Anterior cingulate cortex (tissue), 58 donors: Measurements from ENCODE around the gene RABGAP1L.

ENCODE experiments used
- DNase-seq, 58 donors: peaks; one replicate each; lab custom pipeline; 2025; lab: John Stamatoyannopoulos, UW

RABGAP1L gene

DNA sequence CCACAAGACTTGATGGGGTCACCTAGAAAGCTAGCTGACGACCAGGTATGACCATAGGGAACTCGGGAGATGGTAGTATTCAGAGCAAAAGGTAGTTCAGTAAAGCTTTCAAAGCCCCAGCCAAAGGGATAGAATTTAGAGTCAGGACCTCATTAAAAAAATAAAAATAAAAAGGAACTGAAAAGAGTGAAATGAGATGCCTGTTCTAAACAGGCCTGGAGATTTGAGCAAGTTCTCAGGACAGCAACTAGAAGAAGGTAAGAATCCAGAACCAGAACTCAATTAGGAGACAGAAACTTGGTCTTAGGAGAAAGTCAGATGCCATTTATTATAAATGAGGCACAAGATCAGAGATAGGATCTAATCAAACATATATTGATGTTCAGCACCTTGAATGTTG is 575.0 kb downstream of the RABGAP1L start:
- DNase-seq: no peak

DNA sequence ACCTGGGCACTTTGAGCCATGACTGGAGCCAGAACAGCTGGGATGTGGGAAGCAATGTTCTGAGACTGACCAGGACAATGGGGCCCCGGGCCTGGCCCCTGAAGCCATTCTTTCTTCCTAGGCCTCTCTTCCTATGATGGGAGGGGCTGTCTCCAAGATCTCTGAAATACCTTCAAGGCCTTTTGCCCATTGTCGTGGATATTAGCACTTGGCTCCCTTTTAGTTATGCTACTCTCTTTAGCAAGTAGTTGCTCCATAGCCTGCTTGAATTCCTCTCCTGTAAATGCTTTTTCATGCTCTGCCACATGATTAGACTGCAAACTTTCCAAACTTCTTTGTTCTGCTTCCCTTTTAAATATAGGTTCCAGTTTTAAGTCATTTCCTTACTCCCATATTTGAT is 577.5 kb downstream of the RABGAP1L start:
- DNase-seq: no peak

DNA sequence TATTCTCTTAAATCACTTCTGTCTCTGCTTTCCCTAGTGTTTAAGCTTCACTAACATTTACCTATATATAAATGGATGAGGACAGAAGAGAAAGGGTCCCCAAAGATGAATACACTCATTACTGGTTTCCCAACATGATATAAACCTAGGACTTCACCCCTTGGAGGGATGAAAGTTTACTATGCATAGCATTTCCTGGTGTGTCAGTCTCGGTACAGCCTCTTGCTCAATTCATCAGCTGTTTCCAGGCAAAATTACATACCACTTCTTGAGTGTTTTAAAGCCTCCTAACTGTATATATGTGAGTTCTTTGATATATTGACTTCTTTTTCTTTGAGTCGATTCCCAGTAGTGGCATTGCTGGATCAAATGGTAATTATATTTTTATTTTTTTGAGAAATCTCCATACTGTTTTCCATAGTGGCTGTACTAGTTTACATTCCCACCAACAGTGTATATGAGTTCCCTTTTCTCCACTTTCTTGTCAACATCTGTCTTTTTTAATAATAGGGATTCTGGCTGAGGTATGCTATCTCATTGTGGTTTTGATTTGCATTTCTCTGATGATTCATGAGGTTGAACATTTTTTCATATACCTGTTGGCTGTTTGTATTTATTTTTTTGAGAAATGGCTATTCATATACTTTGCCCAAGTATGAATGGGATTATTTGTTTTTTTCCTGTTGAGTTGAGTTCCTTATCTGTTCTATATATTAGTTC is 581.1 kb downstream of the RABGAP1L start:
- no peak for DNase-seq

DNA sequence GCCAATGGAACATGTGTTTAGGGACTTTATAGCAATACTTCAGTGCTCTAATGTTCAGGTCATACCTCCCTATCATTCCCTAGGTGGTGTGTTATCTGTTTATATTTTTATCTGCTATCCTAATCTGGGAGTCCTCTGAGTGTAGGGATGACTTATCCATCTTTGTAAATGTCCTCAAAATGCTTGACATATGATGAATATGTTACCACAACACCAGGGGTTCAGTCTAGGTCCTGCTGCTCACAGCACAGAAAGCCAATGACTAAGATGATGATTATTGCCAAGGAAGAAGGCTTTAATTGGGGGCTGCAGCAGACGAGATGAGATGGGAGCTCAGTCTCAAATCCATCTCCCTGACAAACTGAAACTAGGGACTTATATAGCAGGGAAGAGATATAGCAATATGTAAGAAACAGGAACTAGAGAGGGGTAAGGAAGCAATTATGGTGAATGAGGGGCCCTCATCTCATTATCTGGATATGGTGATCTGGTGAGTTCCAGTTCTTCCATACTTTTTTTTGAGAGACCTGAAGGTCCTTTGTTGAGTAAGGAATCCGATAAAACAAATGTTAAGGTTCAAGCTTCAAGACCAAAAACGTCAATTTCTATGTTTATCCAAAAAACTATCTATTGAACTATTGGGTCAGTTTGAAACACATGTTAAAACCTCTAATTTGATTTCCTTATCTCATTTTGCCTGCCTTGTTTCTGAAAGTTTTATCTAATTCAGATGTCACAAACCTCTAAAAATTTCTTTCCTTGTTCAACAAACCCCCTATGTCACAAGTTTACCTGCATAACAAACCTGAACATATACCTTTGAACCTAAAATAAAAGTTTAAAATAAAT is 583.7 kb downstream of the RABGAP1L start:
- no peak for DNase-seq

DNA sequence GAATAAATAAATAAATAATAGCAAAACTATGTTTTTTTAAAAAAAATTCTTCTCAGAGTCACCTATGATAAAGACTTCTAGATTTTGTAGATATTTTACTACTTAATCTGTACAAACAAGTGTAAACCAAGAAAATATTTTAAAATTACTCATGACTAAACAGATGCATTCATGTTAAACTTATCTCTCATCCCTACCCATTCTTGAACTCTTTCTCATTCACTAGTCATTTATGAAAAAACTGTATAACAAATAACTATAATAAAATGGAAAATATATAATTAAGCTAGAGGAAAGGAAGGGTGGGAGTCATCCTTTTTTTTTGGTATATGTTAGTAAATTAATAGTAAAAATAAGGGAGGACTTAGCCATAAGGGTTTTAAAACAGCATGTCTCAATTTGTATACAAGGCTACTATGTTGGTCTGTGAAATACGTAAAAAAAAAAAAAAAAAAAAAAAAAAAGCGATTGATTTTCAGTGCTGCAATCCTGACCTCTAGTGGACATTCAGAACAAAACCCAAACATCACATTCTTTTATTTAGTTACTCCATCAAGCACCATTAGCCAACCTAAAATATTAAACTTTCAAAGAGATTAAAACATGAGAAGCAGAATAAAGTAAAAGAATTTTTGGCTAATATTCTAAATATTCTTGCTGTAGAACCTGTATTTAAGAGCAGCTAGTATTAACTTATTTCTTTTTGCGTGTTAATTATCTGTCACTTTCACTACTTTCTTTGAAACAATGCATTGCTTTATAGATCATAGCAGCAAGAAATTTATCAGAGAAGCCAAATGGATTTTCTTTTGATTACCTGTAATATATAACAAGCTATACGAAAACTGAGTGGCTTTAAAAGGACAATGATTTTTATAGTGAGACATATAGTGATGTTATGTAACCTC is 584.6 kb downstream of the RABGAP1L start:
- no peak for DNase-seq

DNA sequence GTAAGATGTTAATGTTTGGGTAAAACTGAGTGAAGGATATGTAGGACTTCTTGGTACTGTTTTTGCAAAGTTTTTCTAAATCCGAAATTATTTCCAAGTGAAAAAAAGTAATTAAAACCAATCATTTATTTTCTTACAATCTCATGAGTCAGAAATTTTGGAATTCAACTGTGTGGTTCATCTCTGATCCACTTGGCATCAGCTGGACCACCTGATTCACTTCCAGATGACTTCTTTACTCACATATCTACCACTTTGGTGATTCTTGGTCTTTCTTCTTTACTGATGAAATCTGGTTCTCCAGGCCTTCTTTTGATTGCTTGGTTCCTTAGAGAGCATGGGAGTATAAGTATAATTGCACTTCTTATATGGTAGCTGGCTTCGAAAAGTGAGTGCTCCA is 585.6 kb downstream of the RABGAP1L start:
- no peak for DNase-seq

DNA sequence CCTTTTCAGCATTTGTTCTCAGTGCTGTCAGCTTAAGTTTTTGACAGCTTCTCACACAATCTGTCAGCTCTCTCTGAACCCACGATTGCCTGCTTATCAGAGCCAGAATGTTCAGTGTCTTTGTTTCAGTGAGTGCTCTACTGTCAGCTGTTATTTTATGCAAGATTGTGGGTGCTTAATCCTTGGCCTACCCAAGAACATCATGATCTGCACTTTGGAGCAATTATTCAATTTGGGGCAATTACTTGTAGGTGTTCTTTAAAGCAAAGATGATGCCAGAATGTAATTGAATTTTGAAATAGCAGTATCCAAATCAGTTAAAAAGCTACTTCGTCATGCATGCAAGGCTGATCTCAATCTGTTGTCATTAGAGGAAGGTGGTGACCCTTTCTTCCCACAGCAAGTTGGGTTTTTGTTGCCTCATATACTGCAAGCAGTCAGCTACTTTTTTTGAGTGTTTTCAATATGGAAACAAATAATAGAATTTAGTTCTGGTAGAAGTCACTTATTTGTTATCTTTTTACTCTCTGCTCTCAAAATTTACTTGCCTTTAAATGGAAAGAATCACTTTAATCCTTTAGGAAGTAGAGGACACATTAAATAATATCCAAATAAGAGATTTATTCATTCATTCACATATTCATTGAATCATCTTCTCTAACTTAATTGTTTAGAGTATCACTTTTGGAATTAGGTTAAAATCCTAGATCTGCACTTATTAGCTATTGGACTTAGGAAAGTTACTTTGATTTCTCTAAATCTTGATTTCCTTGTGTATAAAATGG is 586.9 kb downstream of the RABGAP1L start:
- DNase-seq: peak in 1 of 58 donors; percentile 3

DNA sequence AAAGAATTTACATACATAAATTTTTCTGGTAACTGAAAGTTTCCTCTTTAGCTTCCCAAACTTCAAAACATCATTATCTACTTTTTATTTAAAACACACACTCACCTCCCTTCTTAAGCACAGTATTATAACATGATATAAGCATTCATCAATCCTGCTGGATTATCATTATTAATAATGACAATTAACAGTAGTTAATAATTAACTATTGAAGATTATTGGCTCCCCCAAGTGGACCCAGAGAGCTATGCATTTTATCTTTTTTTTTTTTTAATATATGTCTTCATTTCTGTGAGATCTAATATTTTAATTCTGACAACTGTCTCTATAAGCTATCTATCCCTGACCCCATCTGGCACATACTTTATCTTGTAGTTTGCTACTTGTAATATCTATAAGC is 588.3 kb downstream of the RABGAP1L start:
- no peak for DNase-seq

DNA sequence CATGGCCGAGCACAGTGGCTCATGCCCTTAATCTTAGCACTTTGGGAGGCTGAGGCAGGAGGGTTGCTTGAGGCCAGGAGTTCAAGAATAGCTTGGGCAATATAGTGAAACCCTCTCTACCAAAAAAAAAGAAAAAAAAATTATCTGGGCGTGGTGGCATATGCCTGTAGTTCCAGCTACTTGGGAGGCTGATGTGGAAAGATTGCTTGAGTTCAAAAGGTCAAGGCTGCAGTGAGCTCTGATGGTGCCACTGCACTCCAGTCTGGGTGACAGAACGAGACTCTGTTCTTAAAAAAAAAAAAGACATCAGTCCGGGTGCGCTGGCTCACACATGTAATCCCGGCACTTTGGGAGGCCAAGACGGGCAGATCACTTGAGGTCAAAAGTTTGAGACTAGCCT is 589.3 kb downstream of the RABGAP1L start:
- no peak for DNase-seq

DNA sequence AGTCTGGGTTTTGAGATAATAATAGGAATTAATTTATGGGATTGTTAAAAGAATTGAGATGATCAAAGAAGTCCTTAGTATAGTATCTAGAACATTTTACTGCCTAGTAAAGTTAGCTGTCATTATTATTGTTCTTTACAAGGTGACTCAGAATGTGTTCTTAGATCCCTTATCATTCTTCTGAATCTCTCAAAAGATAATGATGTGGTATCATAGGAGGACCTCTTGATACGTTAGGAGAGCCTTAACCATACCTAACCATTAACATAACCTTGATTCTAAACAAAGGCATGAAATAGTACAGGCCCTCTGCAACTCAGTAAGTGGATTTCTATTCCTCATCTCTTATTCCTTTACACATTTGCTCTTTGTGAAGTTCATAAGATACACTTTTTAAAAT is 593.8 kb downstream of the RABGAP1L start:
- DNase-seq: no peak

DNA sequence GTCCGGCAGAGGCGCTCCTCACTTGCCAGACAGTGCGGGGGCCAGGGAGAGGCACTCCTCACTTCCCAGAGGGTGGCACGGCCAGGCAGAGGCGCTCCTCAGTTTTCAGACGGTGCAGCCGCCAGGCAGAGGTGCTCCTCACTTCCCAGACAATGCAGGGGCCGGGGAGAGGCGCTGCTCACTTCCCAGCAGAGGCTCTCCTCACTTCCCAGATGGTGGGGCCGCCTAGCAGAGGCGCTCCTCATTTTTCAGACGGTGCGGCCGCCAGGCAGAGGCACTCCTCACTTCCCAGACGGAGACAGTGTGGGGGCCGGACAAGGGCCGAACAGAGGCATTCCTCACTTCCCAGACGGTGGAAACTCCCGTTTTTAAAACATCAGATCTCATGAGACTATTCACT is 602.0 kb downstream of the RABGAP1L start:
- no peak for DNase-seq

DNA sequence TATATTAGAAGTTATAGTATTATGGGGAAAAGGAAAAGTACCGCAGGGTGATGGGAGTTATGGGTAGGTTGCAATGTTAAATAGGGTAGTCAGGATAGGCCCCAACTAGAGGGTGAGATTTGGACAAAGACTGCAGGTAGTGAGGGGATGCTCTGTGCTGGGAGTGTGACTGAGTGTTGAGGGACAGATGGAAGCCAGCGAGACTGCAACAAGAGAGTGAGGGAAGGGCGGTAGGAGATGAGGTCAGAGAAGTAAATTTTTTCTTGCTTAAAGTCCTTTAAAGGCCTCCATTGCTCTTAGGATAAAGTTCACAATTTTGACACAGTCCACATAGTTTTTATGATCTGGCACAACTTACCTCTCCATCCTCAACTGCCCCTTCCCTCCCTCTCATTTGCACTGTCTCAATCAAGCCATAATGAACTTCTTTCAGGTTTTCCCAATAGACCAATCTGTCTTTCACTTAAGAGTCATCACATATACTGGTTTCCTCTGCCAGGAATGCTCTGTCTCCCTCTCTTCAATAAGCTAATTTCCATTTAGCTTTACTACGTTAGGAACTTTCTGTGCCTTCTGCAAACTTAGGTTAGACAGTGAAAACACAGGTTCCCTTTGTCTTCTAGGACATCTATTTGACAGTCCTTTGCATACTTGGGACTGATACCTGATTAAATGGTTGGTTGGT is 602.7 kb downstream of the RABGAP1L start:
- DNase-seq: no peak

DNA sequence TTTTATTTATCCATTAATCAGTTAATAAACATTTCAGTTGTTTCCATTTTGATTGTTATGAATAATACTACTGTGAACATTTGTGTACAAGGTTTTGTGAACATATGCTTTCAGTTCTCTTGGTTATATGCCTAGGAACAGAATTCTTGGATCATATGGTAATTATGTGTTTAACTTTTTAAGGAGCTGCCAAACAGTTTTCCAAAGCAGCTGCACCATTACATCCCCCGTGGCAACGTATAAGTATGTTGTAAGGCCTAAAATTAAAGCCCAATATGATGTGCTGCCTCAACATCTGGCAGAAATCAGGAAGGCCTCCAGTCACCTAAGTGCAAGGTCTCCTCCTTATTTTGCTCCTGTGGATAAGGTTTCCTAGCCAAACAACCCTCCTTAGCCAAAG is 604.9 kb downstream of the RABGAP1L start:
- DNase-seq: peak in 1 of 58 donors; percentile 1

DNA sequence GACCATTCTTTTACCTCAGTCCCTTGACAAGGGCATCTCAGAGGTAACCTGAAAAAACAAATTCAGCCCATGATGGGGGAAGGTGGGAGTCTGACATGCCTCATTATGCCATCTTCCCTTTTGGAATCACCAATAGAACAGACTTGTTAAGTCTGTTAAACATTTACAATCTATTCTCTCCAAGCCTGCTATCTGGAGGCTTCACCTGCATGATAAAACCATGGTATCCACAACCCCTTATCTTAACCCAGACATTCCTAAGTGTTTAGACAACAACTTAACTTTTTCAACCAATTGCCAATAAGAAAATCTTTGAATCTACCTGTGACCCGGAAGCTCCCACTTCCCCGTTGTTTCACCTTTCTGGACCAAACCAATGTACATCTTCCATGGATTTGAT is 607.4 kb downstream of the RABGAP1L start:
- DNase-seq: no peak

DNA sequence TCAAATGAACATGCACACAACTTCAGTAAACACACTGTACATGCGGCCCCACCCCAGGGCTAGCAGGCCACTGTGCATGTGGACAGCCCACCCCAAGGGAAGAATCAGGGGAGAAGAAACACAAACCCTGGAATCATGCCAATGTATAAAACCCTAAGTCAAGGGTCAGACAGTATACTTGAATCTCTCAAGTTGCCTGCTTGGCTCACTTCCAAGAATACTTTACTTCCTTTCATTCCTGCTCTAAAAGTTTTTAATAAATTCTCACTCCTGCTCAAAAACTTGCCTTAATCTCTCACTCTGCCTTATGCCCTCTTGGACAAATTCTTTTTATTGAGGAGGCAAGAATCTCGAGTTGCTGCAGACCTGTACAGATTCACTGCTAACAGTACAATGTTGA is 609.2 kb downstream of the RABGAP1L start:
- DNase-seq: no peak

DNA sequence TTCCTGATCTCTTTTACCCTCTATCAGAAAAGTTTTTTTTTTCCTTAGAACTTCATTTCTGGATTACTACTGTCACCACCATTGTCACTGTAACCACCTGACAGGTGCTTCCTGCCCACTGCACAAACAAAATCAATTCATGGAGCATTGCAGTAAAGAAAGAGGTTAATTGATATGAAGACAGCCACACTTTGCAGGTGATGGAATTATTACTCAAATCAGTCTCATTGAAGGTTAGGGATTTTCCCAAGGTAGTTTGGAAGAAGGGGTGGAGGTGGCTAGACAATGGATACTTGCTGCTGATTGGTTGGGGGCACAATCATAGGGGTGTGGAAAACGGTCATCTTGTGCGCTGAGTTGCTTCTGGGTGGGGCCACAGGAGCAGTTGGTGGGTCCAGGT is 609.6 kb downstream of the RABGAP1L start:
- no peak for DNase-seq

DNA sequence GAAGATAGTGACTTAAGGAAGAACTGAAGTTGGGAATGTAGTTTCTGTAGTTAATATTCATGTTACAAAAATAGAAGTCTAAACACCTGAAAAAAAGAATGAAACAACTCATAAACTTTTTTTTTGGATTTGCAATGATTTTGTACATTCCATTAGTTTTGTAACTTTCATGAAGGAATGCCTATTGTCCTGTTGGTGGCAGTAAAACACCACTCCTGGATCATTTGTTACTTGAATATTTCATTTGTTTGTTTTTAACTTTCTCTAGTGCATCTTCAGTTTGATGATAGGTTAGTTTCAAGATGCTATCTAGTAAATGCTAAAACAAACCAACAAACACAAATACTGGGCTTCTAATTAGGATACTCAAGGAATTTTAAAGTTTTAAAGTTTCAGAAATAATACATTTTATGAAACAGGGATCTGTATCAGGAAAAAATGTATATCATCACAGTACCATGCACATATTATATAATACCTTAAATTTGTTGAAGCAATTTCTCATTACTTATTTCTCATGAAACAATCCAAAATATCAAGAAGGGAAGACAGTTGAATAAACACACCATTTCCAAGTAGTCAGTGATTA is 610.7 kb downstream of the RABGAP1L start:
- peak in 3 of 58 donors; percentile 1 to 15 (median 5) for DNase-seq

DNA sequence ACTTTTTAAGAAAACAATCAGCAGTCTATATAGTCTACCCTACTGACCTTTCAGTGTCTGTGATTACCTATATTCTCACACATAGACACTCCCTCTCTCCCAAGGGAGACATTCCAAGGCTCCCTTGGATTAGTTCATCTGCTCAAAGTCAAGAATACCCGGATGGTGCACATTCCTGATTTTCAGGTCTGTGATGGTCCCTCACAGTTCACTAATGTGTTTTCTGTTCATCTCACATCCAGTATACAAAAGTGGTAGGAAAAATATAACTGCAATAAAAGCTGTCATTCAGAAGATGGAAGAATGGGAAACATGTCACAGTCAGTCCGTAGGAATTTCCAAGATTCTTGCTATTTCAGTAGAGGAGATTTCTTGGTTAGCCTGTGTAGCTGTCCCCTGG is 616.3 kb downstream of the RABGAP1L start:
- no peak for DNase-seq

DNA sequence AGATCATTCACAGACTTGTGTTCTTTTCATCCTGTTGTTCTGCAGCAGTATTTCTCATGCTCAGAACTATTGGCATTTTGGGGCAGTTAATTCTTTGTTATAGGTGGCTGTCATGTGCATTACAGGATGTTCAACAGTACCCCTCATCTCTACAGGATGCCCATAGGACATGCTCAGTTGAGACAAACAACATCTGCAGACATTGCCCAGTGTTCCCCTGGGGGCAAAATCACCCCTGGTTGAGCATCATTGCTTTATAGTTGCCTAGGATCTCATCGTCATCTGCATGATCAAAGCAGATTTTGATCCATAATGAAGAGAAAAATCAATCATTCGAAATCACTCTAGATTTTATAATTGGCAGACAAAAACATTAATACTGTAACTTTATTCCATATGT is 617.9 kb downstream of the RABGAP1L start:
- no peak for DNase-seq
